Stimulated activated CD4-positive, alpha-beta T cell treated with anti-CD3 and anti-CD28 coated beads, Interleukin-12 subunit alpha, Interleukin-12 subunit beta, amount 100 ng/mL, for 4 hours (primary cell): ENCODE measurements around the gene SIM1.

ENCODE experiments used
- DNase-seq: peaks from one replicate; pipeline ENCODE4 v3.0.0-alpha.2; 2020

Gene SIM1

GRCh38 chr6:100456141-100456907, 8.4 kb downstream of the SIM1 start:
- DNase-seq, result no peak

- no peak for DNase-seq
Observed at GRCh38 chr6:100455230-100456124, 9.2 kb downstream of the SIM1 start.

GRCh38 chr6:100454551-100455229, 10.0 kb downstream of the SIM1 start:
- DNase-seq, result no peak

- DNase-seq, result no peak
Observed at GRCh38 chr6:100453701-100454521, 10.8 kb downstream of the SIM1 start.

- no peak for DNase-seq
Observed at GRCh38 chr6:100452998-100453397, 11.7 kb downstream of the SIM1 start.

GRCh38 chr6:100451577-100451976, 13.1 kb downstream of the SIM1 start:
- DNase-seq, result no peak

GRCh38 chr6:100449239-100449691, 15.5 kb downstream of the SIM1 start:
- DNase-seq, result no peak

- DNase-seq, result no peak
Observed at GRCh38 chr6:100447900-100448748, 16.6 kb downstream of the SIM1 start.

- DNase-seq, result no peak
Observed at GRCh38 chr6:100447081-100447899, 17.4 kb downstream of the SIM1 start.

- DNase-seq, result no peak
Observed at GRCh38 chr6:100446115-100447080, 18.3 kb downstream of the SIM1 start.

GRCh38 chr6:100445512-100445911, 19.2 kb downstream of the SIM1 start:
- no peak for DNase-seq

- DNase-seq, result no peak
Observed at GRCh38 chr6:100440935-100441334, 23.8 kb downstream of the SIM1 start.

GRCh38 chr6:100435299-100435698, 29.4 kb downstream of the SIM1 start:
- DNase-seq, result no peak

- DNase-seq, result no peak
Observed at GRCh38 chr6:100433726-100434435, 30.8 kb downstream of the SIM1 start.

GRCh38 chr6:100432136-100432535, 32.6 kb downstream of the SIM1 start:
- no peak for DNase-seq

- no peak for DNase-seq
Observed at GRCh38 chr6:100430962-100431361, 33.8 kb downstream of the SIM1 start.

- DNase-seq, result no peak
Observed at GRCh38 chr6:100427452-100427851, 37.3 kb downstream of the SIM1 start.

GRCh38 chr6:100426744-100427338, 37.9 kb downstream of the SIM1 start:
- no peak for DNase-seq
